ENCODE data around the gene PIGH. TPM values are rescaled to one million over a fixed set of nuclear protein-coding genes. Genes with fewer than 3 reads are reported as not detected.

The PIGH gene
- total RNA-seq, 4 donors from 2014 or later, result 43.0 to 103 (median 63.1) TPM

- 90 to 96% methylated on average over 7 of the region's 7 CpGs for WGBS, 2 donors
- Histone ChIP-seq H3K4me3 (replicated peaks in 1 of 3) (no peak overlapping the region), H3K4me1 (peaks cover 9 to 10% of the 10 kb centered on the region in 2 donors), H3K9me3 (no peaks in the 10 kb centered on the region), H3K27me3 (no peaks in the 10 kb centered on the region), H3K27ac (peak overlapping the region in 1 of 3 donors; percentile 11), H3K36me3 (peaks cover 32 to 35% of the 10 kb centered on the region in 2 donors)
- no peak for TF ChIP-seq POLR2A (IDR thresholded peaks at IDR 0.05)
- intact Hi-C loops (cut with DNase I), result no loop called here
- no peak for DNase-seq
These were observed 43.0 kb downstream of the PIGH start for GRCh38 chr14:67557118-67557517.

DNA sequence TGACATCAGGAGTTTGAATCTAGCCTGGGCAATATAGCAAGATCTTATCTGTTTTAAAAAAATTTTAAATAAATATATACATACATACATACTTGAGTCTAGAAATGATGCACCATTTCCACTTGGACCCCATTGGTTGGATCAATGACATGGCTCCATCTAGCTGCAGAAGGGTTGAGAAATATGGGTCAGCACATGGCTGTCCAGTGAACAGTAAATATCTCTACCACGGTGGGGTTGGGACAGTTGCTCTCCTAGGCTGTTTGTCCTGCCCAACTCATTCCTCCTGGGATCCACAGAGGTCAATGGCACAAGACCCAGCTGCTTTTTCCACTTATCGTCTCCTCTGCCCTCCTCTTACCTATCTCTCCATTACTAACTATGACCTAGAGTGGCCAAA lies 43.4 kb downstream of the PIGH start:
- TF ChIP-seq POLR2A (IDR thresholded peaks at IDR 0.05), result no peak
- TF ChIP-seq, protein P1, sequence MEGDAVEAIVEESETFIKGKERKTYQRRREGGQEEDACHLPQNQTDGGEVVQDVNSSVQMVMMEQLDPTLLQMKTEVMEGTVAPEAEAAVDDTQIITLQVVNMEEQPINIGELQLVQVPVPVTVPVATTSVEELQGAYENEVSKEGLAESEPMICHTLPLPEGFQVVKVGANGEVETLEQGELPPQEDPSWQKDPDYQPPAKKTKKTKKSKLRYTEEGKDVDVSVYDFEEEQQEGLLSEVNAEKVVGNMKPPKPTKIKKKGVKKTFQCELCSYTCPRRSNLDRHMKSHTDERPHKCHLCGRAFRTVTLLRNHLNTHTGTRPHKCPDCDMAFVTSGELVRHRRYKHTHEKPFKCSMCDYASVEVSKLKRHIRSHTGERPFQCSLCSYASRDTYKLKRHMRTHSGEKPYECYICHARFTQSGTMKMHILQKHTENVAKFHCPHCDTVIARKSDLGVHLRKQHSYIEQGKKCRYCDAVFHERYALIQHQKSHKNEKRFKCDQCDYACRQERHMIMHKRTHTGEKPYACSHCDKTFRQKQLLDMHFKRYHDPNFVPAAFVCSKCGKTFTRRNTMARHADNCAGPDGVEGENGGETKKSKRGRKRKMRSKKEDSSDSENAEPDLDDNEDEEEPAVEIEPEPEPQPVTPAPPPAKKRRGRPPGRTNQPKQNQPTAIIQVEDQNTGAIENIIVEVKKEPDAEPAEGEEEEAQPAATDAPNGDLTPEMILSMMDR (IDR thresholded peaks at IDR 0.05), result no peak

GRCh38 chr14:67555518-67556090 lies 44.5 kb downstream of the PIGH start:
- H3K9me3 ChIP-seq, result no peaks in the 10 kb centered on the region
- H3K4me3 ChIP-seq (replicated peaks in 1 of 3), result no peak overlapping the region
- no peaks in the 10 kb centered on the region for H3K27me3 ChIP-seq
- H3K4me1 ChIP-seq, result peaks cover 15 to 18% of the 10 kb centered on the region in 2 donors
- intact Hi-C loops (cut with DNase I), result no loop called here
- whole genome bisulfite sequencing, 2 donors, result 57 to 62% methylated on average over 10 to 11 of the region's 11 CpGs
- peak; percentile 61 to 69 for DNase-seq
- H3K36me3 ChIP-seq, result peaks cover 20 to 27% of the 10 kb centered on the region in 2 donors
- TF ChIP-seq, protein P1 (IDR thresholded peaks at IDR 0.05), result no peak
- TF ChIP-seq POLR2A (IDR thresholded peaks at IDR 0.05), result no peak
- peak overlapping the region; percentile 30 to 56 (median 33) for H3K27ac ChIP-seq

More for the DNA sequence above, 43.4 kb downstream of the PIGH start:
- no peak overlapping the region for H3K4me3 ChIP-seq (replicated peaks in 1 of 3)
- WGBS, 2 donors, result 72 to 86% methylated on average over 2 of the region's 2 CpGs
- H3K36me3 ChIP-seq, result peaks cover 28 to 32% of the 10 kb centered on the region in 2 donors
- intact Hi-C loops (cut with DNase I), result no loop called here
- no peak for DNase-seq
- H3K27ac ChIP-seq, result no peak overlapping the region
- no peaks in the 10 kb centered on the region for H3K27me3 ChIP-seq
- H3K9me3 ChIP-seq, result no peaks in the 10 kb centered on the region
- H3K4me1 ChIP-seq, result peaks cover 13 to 14% of the 10 kb centered on the region in 2 donors

DNA sequence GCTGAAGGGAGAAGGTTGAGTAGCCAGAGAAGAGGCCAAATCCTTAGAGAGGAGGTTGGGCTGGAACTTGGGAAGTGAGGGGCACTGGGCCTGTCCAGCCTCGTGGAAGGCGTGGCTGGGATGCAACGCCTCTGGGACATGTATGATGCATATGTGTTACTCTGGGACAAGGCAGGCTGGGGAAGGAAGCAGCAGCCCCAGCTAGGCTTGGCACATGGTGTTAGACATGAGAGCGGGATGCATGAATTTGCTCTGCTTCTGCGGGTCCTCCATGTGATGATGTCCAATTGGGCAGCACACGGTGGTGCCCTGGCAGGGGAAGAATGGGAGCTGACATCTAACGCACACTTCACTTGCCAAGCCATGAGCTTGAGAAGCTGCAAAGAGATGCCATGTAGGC lies 45.7 kb downstream of the PIGH start:
- Histone ChIP-seq H3K36me3 (peaks cover 7 to 15% of the 10 kb centered on the region in 2 donors), H3K4me1 (peaks cover 15 to 22% of the 10 kb centered on the region in 2 donors), H3K9me3 (no peaks in the 10 kb centered on the region), H3K4me3 (replicated peaks in 1 of 3) (no peak overlapping the region), H3K27ac (peak overlapping the region in 1 of 3 donors; percentile 25), H3K27me3 (no peaks in the 10 kb centered on the region)
- WGBS, 2 donors, result 92 to 93% methylated on average over 7 of the region's 7 CpGs
- intact Hi-C loops (cut with DNase I), result no loop called here
- no peak for DNase-seq
- TF ChIP-seq POLR2A (IDR thresholded peaks at IDR 0.05), result no peak
- TF ChIP-seq, protein P1 (IDR thresholded peaks at IDR 0.05), result no peak

- H3K27ac ChIP-seq, result peak overlapping the region in 2 of 3 donors; percentile 2 to 25
- TF ChIP-seq POLR2A (IDR thresholded peaks at IDR 0.05), result no peak
- DNase-seq, result no peak
- intact Hi-C loops (cut with DNase I), result no loop called here
- 79 to 86% methylated on average over 3 of the region's 3 CpGs for WGBS, 2 donors
- H3K4me3 ChIP-seq (replicated peaks in 1 of 3), result no peak overlapping the region
- peaks cover 0 to 15% of the 10 kb centered on the region in 2 donors for H3K36me3 ChIP-seq
- H3K9me3 ChIP-seq, result no peaks in the 10 kb centered on the region
- H3K4me1 ChIP-seq, result peaks cover 15 to 22% of the 10 kb centered on the region in 2 donors
- H3K27me3 ChIP-seq, result no peaks in the 10 kb centered on the region
These were observed 46.5 kb downstream of the PIGH start for GRCh38 chr14:67553547-67553946.

DNA sequence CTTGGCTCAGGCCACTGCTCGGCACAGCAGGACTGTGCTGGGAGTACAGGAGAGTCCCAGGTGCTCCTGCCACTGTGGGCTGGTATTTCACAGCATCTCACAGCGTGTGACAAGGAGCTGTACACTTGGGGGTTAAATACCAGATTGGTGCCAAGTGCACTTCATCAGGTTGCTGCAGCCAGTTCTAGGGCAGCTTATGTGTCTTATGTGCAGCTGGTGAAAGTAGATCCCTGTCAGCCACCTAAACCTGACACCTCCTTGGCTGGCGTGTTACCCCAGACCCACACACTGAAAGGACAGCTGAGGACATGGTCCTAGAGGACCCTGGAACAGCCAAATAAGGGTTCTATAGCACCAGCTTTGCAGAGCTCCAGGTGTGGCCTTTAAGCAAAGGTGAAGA lies 48.1 kb downstream of the PIGH start:
- TF ChIP-seq, protein P1 (IDR thresholded peaks at IDR 0.05), result no peak
- TF ChIP-seq POLR2A (IDR thresholded peaks at IDR 0.05), result no peak
- peak overlapping the region in 1 of 3 donors; percentile 50 for H3K27ac ChIP-seq
- peaks cover 15 to 22% of the 10 kb centered on the region in 2 donors for H3K4me1 ChIP-seq
- H3K36me3 ChIP-seq, result peaks cover 0 to 5% of the 10 kb centered on the region in 2 donors
- H3K4me3 ChIP-seq (replicated peaks in 1 of 3), result no peak overlapping the region
- H3K27me3 ChIP-seq, result no peaks in the 10 kb centered on the region
- intact Hi-C loops (cut with DNase I), result no loop called here
- WGBS, 2 donors, result 53 to 56% methylated on average over 3 of the region's 3 CpGs
- no peaks in the 10 kb centered on the region for H3K9me3 ChIP-seq
- DNase-seq, result peak; percentile 41 to 56

All from thyroid gland (tissue), 4 donors.